CD4-positive, alpha-beta T cell treated with Interleukin-10 for 1 hour (primary cell): ENCODE data around the gene ST6GALNAC1.
"Not testable (repeated sequence)": the region's sequence is repeated elsewhere in the genome, so short reads cannot be mapped to it uniquely, and the experiment has no call there.

Experiments used
- DNase-seq: peaks from one replicate; pipeline ENCODE4 v3.0.0-alpha.2; 2020

ST6GALNAC1 gene

DNA sequence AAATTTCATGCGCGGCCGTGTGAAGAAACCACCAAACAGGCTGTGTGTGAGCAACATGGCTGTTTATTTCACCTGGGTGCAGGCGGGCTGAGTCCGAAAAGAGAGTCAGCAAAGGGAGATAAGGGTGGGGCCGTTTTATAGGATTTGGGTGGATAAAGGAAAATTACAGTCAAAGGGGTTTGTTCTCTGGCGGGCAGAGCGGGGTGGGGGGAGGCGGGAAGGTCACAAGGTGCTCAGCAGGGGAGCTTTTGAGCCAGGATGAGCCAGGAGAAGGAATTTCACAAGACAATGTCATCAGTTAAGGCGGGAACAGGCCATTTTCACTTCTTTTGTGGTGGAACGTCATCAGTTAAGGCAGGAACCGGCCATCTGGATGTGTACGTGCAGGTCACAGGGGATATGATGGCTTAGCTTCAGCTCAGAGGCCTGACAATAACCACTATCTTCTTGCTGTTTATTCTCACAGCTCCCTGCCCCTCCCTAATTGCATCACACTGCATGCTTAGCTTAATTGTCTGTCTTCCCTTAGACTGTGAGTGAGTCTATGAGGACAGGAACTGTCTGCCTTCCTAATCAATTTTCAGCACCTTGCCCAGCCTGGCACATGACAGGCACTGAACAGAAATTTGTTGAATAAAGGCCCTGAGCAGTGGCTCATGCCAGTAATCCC is 32.3 kb downstream of the ST6GALNAC1 start:
- DNase-seq = not testable (repeated sequence)

DNA sequence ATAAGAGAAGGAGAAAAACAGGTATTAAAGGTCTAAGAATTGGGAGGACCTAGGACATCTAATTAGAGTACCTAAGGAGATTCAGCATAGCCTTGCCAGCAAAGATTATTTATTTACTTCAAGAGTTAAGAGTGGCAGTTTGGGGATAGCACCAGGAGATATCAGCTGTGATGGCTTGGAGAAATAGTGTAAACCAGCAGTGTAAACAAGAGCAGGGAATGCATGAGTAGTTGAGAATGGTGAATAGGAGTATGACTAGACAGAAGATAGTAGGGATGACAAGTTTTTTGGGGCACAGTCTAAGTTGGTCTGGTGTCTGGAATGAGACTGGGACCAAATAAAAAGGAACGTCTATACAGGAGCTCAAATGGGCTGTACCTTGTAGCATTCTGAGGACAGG is 36.9 kb downstream of the ST6GALNAC1 start:
- not testable (repeated sequence) for DNase-seq

DNA sequence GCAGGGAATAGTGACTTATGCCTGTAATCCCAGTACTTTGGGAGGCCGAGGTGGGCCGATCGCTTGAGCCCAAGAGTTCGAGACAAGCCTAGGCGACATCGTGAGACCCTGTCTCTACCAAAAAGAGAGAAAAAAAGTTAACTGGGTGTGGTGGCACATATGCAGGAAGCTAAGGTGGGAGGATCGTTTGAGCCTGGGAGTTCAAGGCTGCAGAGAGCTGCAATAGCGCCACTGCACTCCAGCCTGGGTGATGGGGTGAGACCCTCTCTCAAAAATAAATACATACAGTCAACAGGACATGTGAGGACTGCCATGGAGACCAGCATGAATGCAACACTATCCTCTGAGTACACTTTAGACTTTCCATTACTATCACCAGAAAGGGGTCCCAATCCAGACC is 42.5 kb downstream of the ST6GALNAC1 start:
- DNase-seq = no peak

DNA sequence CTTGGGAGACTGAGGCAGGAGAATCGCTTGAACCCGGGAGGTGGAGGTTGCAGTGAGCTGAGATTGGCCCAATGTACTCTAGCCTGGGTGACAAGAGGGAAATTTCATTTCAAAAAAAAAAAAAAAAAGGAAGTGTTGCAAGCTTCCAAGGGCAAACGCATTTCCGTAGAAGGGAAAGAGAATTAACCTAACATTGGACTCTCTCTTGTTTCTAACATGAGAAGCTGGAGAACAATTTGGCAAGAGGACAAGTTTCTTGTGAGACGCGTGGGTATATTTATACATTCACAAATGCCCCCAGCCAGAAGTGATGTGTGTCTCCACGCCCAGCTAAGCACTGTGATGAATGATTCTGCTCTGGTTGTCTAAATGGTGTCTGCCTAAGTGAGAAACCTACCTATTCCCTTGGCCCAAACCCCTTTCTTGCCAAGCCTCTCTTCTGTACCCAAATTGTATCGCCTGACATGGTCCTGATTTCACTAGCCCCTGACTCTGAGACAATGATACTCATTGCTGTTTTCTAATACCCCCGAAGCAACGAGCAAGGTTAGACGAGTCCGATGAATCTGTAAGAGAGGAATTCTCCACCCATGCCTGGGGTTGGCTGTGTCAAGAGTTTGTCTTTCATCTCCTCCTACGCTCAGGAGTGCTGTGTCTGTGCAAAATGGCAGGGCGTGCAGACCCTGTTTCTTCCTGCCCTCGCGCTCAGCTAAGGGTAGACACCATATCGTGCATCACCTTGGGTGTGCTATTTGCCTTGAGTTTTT is 43.7 kb downstream of the ST6GALNAC1 start:
- no peak for DNase-seq

DNA sequence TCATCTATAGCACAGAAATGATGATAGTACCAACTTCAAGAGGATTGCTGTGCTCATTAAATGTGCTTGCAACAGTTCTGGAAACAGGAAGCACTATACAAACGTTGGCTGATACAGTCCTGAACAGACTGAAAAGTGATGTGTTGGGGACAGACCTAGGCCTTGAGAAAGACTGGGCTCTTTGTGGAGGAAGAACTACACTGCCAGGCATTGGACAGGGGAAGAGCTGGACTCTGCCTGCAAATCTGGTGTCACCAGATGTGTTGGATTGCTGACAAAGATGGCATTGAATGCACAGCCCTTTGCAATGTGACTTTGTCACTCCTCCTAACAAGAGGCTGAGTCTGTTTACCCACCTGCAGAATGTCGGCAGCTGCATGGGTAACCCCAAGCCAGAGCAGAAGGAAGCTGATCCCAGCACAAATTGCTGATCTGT is 45.5 kb downstream of the ST6GALNAC1 start:
- no peak for DNase-seq

DNA sequence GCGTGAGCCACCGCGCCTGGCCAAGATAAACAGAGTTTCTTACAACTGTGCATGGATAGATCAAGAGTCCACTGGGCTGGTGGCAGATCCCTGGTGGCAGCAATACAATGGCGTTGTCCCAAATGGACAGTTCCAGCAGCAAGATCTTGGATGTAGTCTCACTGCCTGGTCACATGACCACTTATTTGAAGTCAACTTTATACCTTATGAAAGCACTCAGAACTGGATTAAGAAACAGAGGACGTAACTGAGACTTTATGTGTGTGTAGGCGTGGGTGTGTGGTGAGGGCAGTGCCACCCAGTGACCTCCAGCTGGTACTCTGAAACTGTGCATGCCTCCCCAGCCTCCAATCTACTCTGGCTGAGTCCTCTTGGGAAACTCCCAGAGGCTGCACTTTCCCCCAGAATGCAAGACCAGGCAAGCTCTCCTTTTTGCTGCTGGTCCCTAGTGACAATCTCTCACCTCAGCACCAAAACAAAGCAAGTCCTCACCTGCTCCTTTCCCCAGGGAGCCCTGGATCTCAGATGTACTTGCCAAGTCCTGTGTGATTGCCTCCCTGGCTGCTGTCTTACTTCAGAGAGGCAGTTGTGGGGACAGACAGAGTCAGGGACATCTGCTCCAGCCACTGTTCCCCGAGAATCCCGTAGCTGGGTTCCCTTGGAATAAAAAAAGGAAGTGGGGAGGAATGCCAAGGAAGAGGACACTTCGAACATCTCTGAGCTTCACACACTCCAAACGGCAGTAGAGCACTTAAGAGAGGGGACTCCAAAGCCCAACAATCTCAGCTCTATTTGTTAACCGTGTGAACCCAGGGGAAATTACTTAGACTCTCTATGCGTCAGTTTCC is 46.2 kb downstream of the ST6GALNAC1 start:
- DNase-seq = no peak

DNA sequence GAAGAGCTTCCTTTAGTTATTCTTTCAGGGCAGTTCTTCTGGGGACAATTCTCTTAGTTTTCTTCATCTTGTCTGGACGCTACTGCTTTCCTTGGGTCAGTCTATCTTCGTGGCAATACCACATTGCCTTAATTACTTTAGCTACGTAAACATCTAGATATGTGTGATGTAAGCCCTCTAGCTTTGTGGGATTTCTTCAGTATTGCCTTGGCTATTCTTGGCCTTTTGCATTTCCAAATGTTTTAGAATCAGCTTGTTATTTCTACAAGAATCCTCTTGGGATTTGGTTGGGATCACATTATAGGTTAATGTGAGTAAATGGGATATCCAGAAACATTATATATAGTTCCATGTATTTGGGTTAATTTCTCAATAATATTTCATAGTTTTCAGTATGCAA is 48.9 kb downstream of the ST6GALNAC1 start:
- DNase-seq = no peak

DNA sequence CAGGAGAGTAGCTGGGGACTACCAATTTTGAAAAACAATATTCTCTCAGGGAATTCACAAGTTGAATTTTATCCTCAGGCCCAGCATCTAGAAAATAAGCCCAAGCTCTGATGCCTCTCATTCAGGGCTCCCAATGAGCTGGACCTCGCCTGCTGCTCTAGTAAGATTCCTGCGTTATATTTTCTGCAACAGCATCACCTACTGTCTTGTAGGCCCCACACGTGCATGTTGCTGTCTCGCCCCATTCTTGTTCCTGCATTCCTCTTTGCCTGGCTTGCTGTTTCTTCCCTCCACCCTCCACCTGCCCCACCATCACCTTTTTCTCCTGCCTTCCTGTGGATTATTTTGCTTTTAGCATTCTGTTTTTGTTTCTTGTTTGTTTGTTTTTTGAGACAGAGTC is 49.6 kb downstream of the ST6GALNAC1 start:
- no peak for DNase-seq

DNA sequence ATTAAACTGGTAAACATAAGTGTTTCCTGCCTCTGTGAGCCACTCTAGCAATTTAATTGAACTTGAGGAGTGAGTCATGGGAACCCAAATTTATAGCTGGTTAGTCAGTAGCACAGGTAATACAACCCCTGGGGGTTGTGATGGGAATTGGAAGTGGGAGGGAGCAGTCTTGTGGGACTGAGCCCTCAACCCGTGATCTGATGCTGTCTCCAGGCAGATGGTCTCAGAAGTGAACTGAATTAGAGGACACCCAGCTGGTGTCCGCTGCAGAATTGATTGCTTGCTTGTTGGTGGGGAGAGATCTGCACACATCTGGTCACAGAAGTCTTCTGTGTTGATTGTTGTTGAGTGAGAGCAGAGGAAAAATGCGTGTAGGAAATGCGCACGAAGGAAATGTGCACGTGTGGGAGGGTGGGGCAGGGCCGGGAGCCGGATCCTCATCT is 50.2 kb downstream of the ST6GALNAC1 start:
- no peak for DNase-seq

DNA sequence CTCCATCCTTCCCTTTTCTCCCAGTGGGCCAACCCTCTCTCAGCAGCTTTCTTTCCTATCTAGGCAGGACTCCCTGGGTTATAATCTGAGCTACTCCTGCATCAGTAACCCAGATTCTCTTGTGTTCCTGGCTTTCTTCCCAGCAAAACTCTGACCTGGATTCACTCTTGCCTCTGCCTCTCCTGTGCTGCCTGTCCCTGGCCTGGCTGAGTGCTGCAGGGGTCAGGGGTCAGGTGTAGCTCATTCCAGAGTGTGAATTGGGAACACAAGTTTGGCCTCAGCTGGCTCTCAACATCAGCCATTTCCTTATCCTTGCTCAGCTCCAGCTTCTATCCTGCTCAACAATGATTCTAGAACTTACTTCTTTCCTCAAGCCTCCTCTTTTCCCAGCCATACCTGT is 55.4 kb downstream of the ST6GALNAC1 start:
- no peak for DNase-seq

DNA sequence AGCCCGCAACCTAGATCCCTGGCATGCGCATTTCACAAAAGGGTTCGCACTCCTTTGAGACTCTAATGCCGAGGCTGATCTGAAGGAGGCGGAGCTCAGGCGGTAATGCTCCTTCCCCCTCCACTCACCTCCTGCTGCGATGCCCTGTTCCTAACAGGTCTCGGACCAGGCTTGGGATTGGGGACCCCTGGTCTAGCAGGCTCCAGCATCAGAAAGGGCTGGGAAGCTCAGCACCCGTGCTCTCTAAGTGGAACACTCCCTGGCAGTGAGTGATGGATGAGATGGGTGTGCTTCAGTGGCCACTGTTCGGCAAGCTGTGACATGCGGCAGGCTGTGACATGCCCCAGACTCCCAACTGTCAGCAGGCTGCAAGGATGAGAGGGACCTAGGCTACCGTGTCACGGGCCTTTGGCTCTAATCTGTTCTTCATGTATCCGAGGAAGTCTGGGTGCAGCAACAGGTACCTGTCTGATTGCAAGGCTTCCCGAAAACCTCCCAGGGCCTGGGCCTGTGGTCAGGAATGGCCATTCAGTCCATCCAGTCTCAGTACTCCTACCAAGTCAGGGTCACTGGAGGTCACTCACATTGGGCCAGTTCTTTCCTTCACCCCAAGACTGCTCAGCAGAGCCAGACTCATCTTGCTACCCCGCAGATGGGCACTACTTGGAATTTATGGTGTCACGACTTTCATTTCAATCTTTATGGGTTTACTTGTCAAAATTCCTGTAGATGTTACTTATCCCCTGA is 56.6 kb downstream of the ST6GALNAC1 start:
- DNase-seq = no peak

DNA sequence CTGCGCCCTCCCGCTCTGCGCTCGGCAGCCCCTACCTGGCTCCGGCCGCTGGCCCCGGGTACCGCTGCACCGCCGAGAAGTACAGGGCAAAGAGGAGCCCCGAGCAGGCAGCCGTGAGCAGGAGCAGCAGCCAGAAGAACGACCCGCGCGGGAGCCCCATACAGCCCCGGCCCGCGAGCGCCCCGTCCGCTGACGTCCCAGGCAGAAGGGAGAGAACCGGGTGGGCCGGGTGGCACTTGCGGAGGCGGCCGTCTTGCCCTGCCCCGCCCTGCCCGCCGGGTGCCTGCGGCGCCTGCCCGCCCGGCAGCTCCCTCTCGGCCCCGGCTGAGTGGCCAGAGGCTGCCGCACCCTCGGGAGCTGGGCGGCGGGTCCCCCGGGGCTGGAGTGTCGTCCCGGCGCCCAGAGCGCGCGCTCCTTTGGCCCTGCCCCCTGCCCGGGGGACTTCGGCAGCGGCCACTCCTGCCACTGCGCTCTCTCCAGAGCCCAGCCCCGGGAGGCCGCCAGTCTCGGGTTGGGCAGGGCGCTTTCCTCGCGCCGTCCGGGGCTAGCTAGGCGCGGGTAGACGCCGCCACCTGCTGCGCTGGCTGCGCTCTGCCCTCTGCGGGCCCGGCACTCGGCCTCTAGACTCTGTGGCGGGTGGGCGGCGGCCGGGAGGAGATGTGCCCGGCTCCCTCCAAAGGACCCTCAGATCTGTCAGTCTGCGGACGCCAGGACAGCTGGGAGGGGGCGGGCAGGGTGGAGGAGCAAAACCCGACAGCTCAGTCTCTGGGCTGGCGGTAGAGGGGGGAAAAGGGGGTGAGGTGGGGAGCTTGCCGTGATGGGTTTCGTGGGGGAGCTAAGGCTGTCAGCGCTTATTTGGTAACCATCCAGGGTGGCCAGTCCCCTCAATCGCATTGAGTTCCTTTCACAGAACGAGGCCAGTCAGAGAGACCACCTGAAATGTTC is 57.6 kb downstream of the ST6GALNAC1 start, which contains the start of gene ST6GALNAC2:
TSS of gene ST6GALNAC2 (minus strand) at position 212 of the 945 bp plus-strand sequence. CDS start at position 160, 52 bp downstream.
- peak; percentile 47 for DNase-seq

DNA sequence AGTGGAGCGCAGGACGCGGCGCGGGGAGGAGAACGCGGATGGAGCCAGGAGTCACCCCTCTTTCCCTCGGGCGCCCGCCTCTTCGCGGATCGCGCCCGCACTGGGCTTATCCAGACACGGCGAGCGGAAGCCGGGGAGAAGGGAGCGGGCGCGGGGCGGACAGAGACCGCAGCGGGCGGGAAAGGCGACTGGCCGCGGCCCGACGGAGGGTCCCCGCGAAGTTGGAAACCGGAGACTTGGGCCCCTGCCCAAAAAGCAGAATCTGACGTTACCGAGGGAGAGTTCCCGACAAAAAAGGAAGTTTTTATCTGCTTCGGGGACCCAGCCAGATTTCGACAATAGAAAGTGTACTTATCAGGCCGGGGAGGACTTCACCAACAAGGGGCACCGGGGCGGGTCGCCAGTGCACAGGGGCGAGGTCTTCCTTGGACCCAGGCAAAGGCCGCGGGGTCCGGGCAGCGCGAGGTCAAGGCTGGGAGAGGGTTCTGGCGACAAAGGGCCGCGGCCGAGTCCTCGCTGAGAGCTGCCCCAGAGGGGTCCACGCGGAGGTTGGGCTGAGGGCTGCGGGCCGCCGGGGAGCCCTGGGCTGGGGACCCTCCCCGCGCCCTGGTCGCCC is 58.4 kb downstream of the ST6GALNAC1 start:
- no peak for DNase-seq

DNA sequence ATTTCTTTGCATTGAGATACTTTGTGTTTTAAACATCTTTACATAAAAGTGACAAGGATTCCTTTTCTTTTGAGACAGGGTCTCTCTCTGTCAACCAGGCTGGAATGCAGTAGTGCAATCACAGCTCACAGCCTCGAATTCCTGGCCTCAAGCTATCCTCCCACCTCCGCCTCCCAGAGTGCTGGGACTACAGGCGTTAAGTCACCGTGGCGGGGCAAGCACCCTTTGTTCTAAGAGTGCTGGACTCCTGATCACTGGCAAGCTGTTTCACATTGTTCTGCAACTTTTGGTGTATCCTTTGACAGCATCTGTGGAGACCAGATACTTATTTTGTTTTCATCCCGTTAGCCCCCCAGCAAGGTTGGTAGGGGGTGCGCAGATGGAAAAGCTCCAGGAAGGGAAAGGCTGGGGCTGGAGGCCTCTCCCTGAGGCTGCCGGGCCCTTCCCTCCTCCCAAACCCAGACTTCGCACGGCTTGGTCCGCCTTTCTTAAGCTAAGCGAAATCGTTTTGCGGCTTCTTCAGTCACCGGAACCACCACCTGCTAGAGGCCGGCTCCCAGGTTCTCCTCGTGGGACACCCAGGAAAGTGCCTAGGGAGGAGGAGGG is 59.0 kb downstream of the ST6GALNAC1 start:
- no peak for DNase-seq

DNA sequence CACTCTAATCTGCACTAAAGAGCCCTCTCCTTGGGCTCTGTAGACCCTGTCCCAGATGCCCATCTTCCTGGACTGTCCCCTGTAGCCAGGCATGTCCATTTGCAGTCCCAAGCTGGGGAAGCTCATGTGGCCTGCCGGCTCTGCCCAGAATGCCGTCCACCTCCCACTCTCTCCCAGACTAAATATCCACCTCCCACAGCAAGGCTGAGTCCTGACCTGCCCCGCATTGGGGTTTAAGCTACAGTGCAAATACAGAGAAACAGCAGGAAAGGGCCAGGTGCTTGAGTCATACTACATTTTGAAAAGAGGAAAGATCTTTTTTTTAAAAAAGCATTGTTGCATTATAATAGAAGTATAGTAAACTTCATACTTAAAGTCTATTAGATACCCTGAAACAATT is 60.9 kb downstream of the ST6GALNAC1 start:
- no peak for DNase-seq

DNA sequence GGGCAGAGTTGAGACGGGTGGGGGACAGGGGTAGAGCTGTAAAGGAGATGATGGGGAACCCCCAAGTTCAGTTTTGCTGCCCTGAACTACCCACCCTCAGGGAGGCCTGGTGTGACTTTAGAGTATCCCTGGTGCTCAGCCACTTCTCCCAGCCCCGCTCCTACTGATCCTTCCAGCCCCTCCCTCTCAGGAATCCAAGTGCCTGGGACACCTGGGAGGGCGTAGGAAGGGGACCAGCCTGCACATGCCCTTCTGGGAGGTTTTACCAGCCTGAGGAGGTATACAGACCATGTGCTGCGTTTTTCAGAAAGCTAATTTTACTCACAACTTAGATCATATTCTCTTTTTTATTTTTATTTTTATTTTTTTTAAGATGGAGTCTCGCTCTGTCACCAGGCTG is 62.0 kb downstream of the ST6GALNAC1 start:
- DNase-seq = no peak

DNA sequence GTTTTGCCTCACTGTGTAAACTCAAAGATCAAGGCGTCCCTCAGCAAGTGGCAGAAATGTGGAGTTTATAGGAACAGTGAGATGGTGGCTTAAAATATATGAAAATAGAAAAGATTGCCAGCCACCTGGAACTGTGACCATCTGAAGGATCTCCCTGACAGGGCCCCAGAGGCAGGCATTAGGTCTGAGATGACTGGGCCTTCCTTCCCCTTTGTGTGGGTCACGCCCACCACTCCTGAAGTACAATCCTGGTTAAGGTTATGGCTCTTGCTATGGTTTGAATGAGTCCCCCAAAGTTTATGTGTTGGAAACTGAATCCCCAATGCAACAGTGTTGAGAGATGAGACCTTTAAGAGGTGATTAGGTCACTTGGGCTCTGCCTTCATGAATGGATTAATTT is 64.3 kb downstream of the ST6GALNAC1 start:
- no peak for DNase-seq

DNA sequence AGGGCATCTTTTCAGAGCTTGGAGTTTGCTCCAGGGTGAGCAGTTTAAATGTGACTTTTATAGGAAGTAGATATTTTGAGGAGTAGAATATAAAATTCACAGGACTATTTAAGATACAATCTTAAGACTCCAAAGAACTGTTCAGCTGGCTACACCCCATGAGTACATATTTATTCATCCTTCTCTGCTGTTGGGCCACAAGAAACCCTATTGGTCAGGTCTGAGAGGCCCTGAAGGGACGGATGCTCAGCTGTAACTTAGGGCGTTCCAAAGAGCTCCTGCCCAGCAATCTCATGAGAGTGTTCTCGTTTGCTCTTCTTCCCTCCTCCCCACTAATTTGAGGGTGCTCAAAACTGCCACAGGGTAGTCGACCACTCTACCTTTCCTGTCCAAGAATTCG is 65.2 kb downstream of the ST6GALNAC1 start:
- no peak for DNase-seq

DNA sequence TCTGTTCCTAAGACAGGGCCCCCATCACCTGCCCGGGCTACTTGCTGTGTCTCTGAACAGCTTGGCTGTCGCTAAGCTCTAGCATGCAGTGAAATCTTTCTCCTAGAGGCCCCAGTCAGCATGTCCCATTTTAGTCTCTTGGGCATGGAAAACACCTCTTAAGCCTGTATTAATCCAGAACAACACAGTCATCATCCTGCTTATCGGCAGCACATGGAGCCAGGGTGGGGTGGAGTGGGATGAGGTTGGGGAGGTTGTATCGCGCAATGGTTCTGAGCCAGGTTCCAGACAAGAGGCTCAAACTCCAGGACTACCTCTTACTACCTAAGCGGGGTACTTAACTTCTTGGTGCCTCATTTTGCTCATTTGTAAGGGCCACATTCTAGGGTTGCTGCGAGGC is 65.7 kb downstream of the ST6GALNAC1 start:
- no peak for DNase-seq

DNA sequence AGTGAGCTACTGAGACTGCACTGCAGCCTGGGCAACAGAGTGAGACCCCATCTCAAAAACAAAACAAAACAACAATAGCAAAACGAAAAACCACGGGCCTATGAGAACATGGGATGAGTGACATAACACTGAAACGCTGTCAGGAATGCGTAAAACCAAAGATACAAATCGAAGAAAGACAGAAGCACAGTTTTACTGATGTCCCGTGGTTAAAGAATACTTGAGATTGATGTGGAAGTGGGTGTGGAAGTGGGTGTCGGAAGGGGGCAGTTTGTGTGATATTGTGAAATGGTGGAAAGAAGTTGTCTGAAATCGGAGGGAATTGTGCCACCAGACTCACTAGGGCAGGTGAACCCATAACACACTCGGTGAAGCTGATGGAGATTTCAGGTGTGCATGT is 67.4 kb downstream of the ST6GALNAC1 start:
- no peak for DNase-seq

DNA sequence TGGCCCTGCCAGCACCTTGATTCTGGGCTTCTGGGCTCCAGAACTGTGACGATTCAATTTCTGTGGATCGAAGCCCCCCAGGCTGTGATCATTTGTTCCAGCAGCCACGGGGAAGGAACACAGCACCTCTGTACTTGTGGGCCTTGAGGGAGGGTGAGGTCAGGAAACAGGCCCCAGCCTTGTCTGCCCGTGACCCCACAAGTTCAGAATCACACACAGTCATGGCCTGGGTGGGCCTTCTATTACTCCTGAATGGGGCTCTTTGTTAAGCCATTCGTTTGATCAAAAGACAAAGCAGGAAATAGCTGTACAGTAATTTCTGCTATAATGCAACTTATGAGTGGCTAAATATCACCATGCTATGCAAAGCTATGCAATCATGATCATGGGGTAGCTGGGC is 68.0 kb downstream of the ST6GALNAC1 start:
- no peak for DNase-seq
